ENCODE results near the gene CMTM1.
A peak's percentile ranks its signal among the peaks of the same experiment; 100 is the strongest.

CMTM1 gene

GRCh38 chr16:66539623-66540469, 26.4 kb upstream of the CMTM1 start:
- peak; percentile 59 for DNase-seq

- DNase-seq: peak; percentile 19
Observed at GRCh38 chr16:66541388-66542355, 24.6 kb upstream of the CMTM1 start.

GRCh38 chr16:66542396-66542795, 23.8 kb upstream of the CMTM1 start:
- DNase-seq: peak; percentile 21

- no peak for DNase-seq
Observed at GRCh38 chr16:66543541-66543940, 22.7 kb upstream of the CMTM1 start.

GRCh38 chr16:66544016-66544757, 22.1 kb upstream of the CMTM1 start:
- DNase-seq: no peak

- no peak for DNase-seq
Observed at GRCh38 chr16:66547101-66547989, 18.9 kb upstream of the CMTM1 start.

- DNase-seq: no peak
Observed at GRCh38 chr16:66548068-66548467, 18.2 kb upstream of the CMTM1 start.

- DNase-seq: no peak
Observed at GRCh38 chr16:66548868-66549267, 17.4 kb upstream of the CMTM1 start.

- peak; percentile 86 for DNase-seq
Observed at GRCh38 chr16:66549284-66550131, 16.7 kb upstream of the CMTM1 start, which contains the start of gene TK2. TK2 (minus strand) TSS chr16:66550122; CDS start chr16:66550061, 61 bp downstream.

GRCh38 chr16:66551348-66551759, 14.9 kb upstream of the CMTM1 start:
- DNase-seq: peak; percentile 86

GRCh38 chr16:66551788-66552285, 14.4 kb upstream of the CMTM1 start:
- no peak for DNase-seq

- DNase-seq: peak; percentile 97
Observed at GRCh38 chr16:66552286-66553177, 13.7 kb upstream of the CMTM1 start, which contains the start of gene CKLF. CKLF (plus strand) TSS chr16:66552576; CDS start chr16:66552716, 140 bp downstream.

- DNase-seq: no peak
Observed at GRCh38 chr16:66553223-66553622, 13.0 kb upstream of the CMTM1 start.

- DNase-seq: no peak
Observed at GRCh38 chr16:66554021-66554420, 12.2 kb upstream of the CMTM1 start.

- no peak for DNase-seq
Observed at GRCh38 chr16:66554495-66554894, 11.7 kb upstream of the CMTM1 start.

GRCh38 chr16:66560107-66560506, 6.1 kb upstream of the CMTM1 start:
- DNase-seq: no peak

GRCh38 chr16:66561381-66562080, 4.7 kb upstream of the CMTM1 start:
- no peak for DNase-seq

- DNase-seq: no peak
Observed at GRCh38 chr16:66562409-66562808, 3.8 kb upstream of the CMTM1 start.

GRCh38 chr16:66562986-66563385, 3.3 kb upstream of the CMTM1 start:
- no peak for DNase-seq
